ENCODE results near the gene P2RX3. TPM values are rescaled to one million over a fixed set of nuclear protein-coding genes. Genes with fewer than 3 reads are reported as not detected.
"Not testable (repeated sequence)": the region's sequence is repeated elsewhere in the genome, so short reads cannot be mapped to it uniquely, and the experiment has no call there.

P2RX3 gene
- total RNA-seq, 1 donor from 2014 or later: 0.48 TPM

- intact Hi-C loops (cut with DNase I): loop anchor here (5.0 kb wide), 2 partner anchors 45 to 120 kb away; no protein-coding TSS in a partner anchor
- DNase-seq (ENCODE audit: low spot score): peak; percentile 91
These were observed 15.6 kb upstream of the P2RX3 start for GRCh38 chr11:57322256-57323166.

GRCh38 chr11:57323167-57323854, 14.8 kb upstream of the P2RX3 start:
- DNase-seq (ENCODE audit: low spot score): no peak
- intact Hi-C loops (cut with DNase I): loop anchor here (5.0 kb wide), 2 partner anchors 46 to 121 kb away; no protein-coding TSS in a partner anchor

- no peak for DNase-seq (ENCODE audit: low spot score)
- intact Hi-C loops (cut with DNase I): loop anchor here (5.0 kb wide), 2 partner anchors 47 to 122 kb away; no protein-coding TSS in a partner anchor
These were observed 14.3 kb upstream of the P2RX3 start for GRCh38 chr11:57323855-57324153.

- no peak for DNase-seq (ENCODE audit: low spot score)
- intact Hi-C loops (cut with DNase I): loop anchor here (5.0 kb wide), 2 partner anchors 47 to 122 kb away; no protein-coding TSS in a partner anchor
These were observed 13.8 kb upstream of the P2RX3 start for GRCh38 chr11:57324154-57324885.

GRCh38 chr11:57324886-57325734, 13.0 kb upstream of the P2RX3 start, which contains the start of gene TNKS1BP1:
Gene TNKS1BP1, minus strand, starts transcription at chr11:57324952. Its CDS starts 3,067 bp downstream, at chr11:57321885.
- intact Hi-C loops (cut with DNase I): loop anchor here (5.0 kb wide), 2 partner anchors 48 to 123 kb away; no protein-coding TSS in a partner anchor
- DNase-seq (ENCODE audit: low spot score): peak; percentile 98

- DNase-seq (ENCODE audit: low spot score): no peak
- intact Hi-C loops (cut with DNase I): no loop called here
These were observed 12.5 kb upstream of the P2RX3 start for GRCh38 chr11:57325735-57326048.

- intact Hi-C loops (cut with DNase I): no loop called here
- no peak for DNase-seq (ENCODE audit: low spot score)
These were observed 10.4 kb upstream of the P2RX3 start for GRCh38 chr11:57327721-57328120.

- intact Hi-C loops (cut with DNase I): no loop called here
These were observed 8.1 kb upstream of the P2RX3 start for GRCh38 chr11:57330029-57330428.

GRCh38 chr11:57331720-57332119, 6.4 kb upstream of the P2RX3 start:
- DNase-seq (ENCODE audit: low spot score): no peak
- intact Hi-C loops (cut with DNase I): no loop called here

More at GRCh38 chr11:57330029-57330428, 8.1 kb upstream of the P2RX3 start:
- DNase-seq (ENCODE audit: low spot score): no peak

GRCh38 chr11:57332694-57333440, 5.3 kb upstream of the P2RX3 start:
- intact Hi-C loops (cut with DNase I): no loop called here
- DNase-seq (ENCODE audit: low spot score): no peak

- no peak for DNase-seq (ENCODE audit: low spot score)
- intact Hi-C loops (cut with DNase I): loop anchor here (5.0 kb wide), 1 partner anchor 197 kb away; the partner anchor contains the start of gene TIMM10
These were observed 3.2 kb upstream of the P2RX3 start for GRCh38 chr11:57335023-57335342.

- DNase-seq (ENCODE audit: low spot score): peak; percentile 95
- intact Hi-C loops (cut with DNase I): loop anchor here (5.0 kb wide), 1 partner anchor 197 kb away; the partner anchor contains the start of gene TIMM10
These were observed 2.6 kb upstream of the P2RX3 start, which contains the start of gene SSRP1 for GRCh38 chr11:57335343-57336110. Gene SSRP1, minus strand, starts transcription at chr11:57335892. Its CDS starts 771 bp downstream, at chr11:57335121.

GRCh38 chr11:57336111-57336666, 2.0 kb upstream of the P2RX3 start:
- no peak for DNase-seq (ENCODE audit: low spot score)
- intact Hi-C loops (cut with DNase I): loop anchor here (5.0 kb wide), 1 partner anchor 196 kb away; the partner anchor contains the start of gene TIMM10

- DNase-seq (ENCODE audit: low spot score): not testable (repeated sequence)
- intact Hi-C loops (cut with DNase I): loop anchor here (5.0 kb wide), 1 partner anchor 195 kb away; the partner anchor contains the start of gene TIMM10
These were observed 1.3 kb upstream of the P2RX3 start for GRCh38 chr11:57336856-57337255.

- intact Hi-C loops (cut with DNase I): loop anchor here (5.0 kb wide), 1 partner anchor 193 kb away; the partner anchor contains the start of gene TIMM10
- no peak for DNase-seq (ENCODE audit: low spot score)
These were observed 1.2 kb downstream of the P2RX3 start for GRCh38 chr11:57339328-57339727.

- peak; percentile 24 for DNase-seq (ENCODE audit: low spot score)
- intact Hi-C loops (cut with DNase I): loop anchor here (10.0 kb wide), 2 partner anchors 115 to 1175 kb away; no protein-coding TSS in a partner anchor
These were observed 2.0 kb downstream of the P2RX3 start for GRCh38 chr11:57340039-57340615.
